ENCODE measurements around the gene EVI2A.

EVI2A gene

GRCh38 chr17:31310886-31311285 is 10.5 kb downstream of the EVI2A start:
- peaks cover 24% of the 10 kb centered on the region for H3K36me3 Mint-ChIP-seq (ENCODE audit: low read depth)
- no peak for DNase-seq
- H3K4me3 Mint-ChIP-seq: no peak overlapping the region
- H3K9me3 Mint-ChIP-seq: no peaks in the 10 kb centered on the region
- peaks cover 13% of the 10 kb centered on the region for H3K4me1 Mint-ChIP-seq
- no peak for TF ChIP-seq CTCF (IDR thresholded peaks at IDR 0.05)
- H3K27me3 Mint-ChIP-seq (ENCODE audit: low read depth, poor library complexity): no peaks in the 10 kb centered on the region
- H3K27ac Mint-ChIP-seq: no peak overlapping the region

GRCh38 chr17:31310260-31310659 is 11.2 kb downstream of the EVI2A start:
- peaks cover 13% of the 10 kb centered on the region for H3K4me1 Mint-ChIP-seq
- DNase-seq: no peak
- H3K9me3 Mint-ChIP-seq: no peaks in the 10 kb centered on the region
- no peaks in the 10 kb centered on the region for H3K27me3 Mint-ChIP-seq (ENCODE audit: low read depth, poor library complexity)
- H3K36me3 Mint-ChIP-seq (ENCODE audit: low read depth): peaks cover 30% of the 10 kb centered on the region
- no peak overlapping the region for H3K4me3 Mint-ChIP-seq
- no peak for TF ChIP-seq CTCF (IDR thresholded peaks at IDR 0.05)
- H3K27ac Mint-ChIP-seq: peak overlapping the region; percentile 7

DNA sequence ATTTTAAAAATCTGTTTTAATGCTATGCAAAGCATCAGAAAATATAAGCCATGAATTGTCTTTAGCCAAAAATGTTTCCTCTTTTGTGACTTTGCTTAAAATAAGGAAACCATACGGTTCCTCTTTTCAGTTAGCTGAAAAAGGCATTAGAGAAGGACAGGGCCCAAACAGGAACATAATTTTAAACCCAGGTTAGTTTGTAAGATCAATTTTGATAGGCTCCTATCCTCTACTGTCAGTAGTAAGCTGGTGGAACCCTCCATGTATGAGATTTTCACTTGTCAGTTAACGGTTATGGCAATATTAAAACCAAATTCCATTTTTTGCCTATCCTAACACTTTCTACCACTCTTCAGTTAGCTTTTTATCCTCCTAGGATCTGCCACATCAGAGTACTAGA is 11.9 kb downstream of the EVI2A start:
- peaks cover 13% of the 10 kb centered on the region for H3K4me1 Mint-ChIP-seq
- H3K4me3 Mint-ChIP-seq: no peak overlapping the region
- no peak overlapping the region for H3K27ac Mint-ChIP-seq
- no peak for TF ChIP-seq CTCF (IDR thresholded peaks at IDR 0.05)
- no peak for DNase-seq
- no peaks in the 10 kb centered on the region for H3K9me3 Mint-ChIP-seq
- H3K27me3 Mint-ChIP-seq (ENCODE audit: low read depth, poor library complexity): no peaks in the 10 kb centered on the region
- peaks cover 34% of the 10 kb centered on the region for H3K36me3 Mint-ChIP-seq (ENCODE audit: low read depth)

DNA sequence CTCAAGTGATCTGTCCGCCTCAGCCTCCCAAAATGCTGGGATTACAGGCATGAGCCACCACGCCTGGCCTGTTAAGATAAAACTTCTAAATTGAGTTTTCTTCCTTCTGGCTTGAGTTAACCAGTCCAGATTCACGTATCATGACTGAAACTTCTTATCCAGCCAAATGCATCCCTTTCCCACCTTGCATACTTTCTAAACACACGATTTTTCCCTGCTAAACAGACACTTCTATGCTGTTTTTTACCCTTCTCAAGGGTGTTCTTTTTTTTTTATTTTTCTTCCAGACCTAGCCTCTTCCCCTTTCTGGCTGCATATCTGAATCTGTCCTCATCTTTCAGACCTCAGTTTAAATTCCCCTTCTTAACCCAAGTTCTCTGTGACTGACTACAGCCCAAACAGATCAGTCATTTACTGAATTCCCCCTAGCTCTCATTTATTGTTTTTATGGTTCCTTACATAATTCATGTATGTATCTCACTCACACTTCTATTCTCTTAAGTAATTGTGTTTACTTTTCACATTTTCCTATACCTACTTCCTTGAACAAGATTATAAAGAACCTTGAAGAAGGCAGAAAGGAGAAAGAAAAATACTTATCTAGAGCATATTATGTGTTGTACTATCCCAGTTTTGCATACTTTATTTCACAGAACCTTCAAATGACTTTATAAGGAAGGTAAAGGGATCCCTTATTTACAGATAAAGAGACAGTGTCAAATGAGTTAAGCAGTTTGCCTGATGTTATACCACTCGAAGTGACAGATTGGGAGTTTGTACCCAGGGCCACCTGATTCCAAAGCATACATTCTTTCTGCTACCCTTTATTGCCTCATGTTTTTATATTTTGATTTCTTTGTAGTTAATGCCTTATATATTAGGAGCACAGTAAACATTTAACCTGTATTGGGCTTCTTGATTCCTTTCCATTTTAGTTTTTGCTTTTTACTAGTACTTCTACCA is 12.8 kb downstream of the EVI2A start:
- Mint-ChIP-seq H3K27me3 (ENCODE audit: low read depth, poor library complexity) (no peaks in the 10 kb centered on the region), H3K27ac (peak overlapping the region; percentile 60), H3K4me3 (no peak overlapping the region), H3K9me3 (peaks cover 4% of the 10 kb centered on the region), H3K36me3 (ENCODE audit: low read depth) (peaks cover 37% of the 10 kb centered on the region), H3K4me1 (peaks cover 13% of the 10 kb centered on the region)
- DNase-seq: no peak
- no peak for TF ChIP-seq CTCF (IDR thresholded peaks at IDR 0.05)

- TF ChIP-seq CTCF (IDR thresholded peaks at IDR 0.05): no peak
- no peak overlapping the region for H3K27ac Mint-ChIP-seq
These were observed 13.8 kb downstream of the EVI2A start for GRCh38 chr17:31307640-31308039.

DNA sequence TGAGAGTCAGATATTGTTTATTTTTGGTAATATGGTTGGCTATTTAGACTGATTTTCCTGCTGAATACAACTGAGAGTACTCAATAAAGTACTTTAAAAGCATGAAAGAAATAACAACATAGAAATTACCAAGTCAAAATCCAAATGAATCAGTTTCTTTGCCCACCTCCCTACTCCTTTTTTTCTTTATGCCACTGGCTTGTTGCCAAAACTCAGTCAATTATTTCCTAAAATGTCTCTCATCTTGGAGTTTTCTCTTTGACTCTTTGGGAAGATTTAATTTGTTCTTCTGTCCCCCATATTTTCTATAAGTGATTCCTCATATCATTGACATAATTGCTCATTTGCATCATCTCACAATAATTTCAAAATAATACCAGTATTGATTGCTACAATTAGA is 21.8 kb downstream of the EVI2A start:
- no peak for TF ChIP-seq CTCF (IDR thresholded peaks at IDR 0.05)
- no peak overlapping the region for H3K27ac Mint-ChIP-seq
- H3K4me3 Mint-ChIP-seq: no peak overlapping the region
- no peaks in the 10 kb centered on the region for H3K27me3 Mint-ChIP-seq (ENCODE audit: low read depth, poor library complexity)
- H3K4me1 Mint-ChIP-seq: peaks cover 14% of the 10 kb centered on the region
- peaks cover 11% of the 10 kb centered on the region for H3K9me3 Mint-ChIP-seq
- peaks cover 22% of the 10 kb centered on the region for H3K36me3 Mint-ChIP-seq (ENCODE audit: low read depth)
- DNase-seq: no peak

More at GRCh38 chr17:31307640-31308039, 13.8 kb downstream of the EVI2A start:
- no peaks in the 10 kb centered on the region for H3K27me3 Mint-ChIP-seq (ENCODE audit: low read depth, poor library complexity)
- no peak for DNase-seq
- no peak overlapping the region for H3K4me3 Mint-ChIP-seq
- peaks cover 41% of the 10 kb centered on the region for H3K36me3 Mint-ChIP-seq (ENCODE audit: low read depth)
- H3K9me3 Mint-ChIP-seq: peaks cover 9% of the 10 kb centered on the region
- peaks cover 13% of the 10 kb centered on the region for H3K4me1 Mint-ChIP-seq

Data from nephron progenitor cell (in vitro differentiated cells).